Inferior parietal cortex (tissue), 1 donor: ENCODE measurements around the gene ZDHHC11B.
"Not testable (repeated sequence)": the region's sequence is repeated elsewhere in the genome, so short reads cannot be mapped to it uniquely, and the experiment has no call there.

ENCODE experiments used
- DNase-seq: peaks from one replicate; pipeline ENCODE4 v3.0.0-alpha.2; 2016; ENCODE audit errors: extremely low spot score

Gene ZDHHC11B

GRCh38 chr5:784428-785177, at the start of gene ZDHHC11B:
ZDHHC11B (minus strand) TSS chr5:784729; CDS start chr5:766919, 17,810 bp downstream.
- DNase-seq, result peak; percentile 86

- DNase-seq, result not testable (repeated sequence)
Measured at GRCh38 chr5:834013-834412, 49.5 kb upstream of the ZDHHC11B start.

GRCh38 chr5:828194-828593, 43.7 kb upstream of the ZDHHC11B start:
- DNase-seq, result not testable (repeated sequence)

- DNase-seq, result not testable (repeated sequence)
Measured at GRCh38 chr5:825544-825943, 41.0 kb upstream of the ZDHHC11B start.

DNA sequence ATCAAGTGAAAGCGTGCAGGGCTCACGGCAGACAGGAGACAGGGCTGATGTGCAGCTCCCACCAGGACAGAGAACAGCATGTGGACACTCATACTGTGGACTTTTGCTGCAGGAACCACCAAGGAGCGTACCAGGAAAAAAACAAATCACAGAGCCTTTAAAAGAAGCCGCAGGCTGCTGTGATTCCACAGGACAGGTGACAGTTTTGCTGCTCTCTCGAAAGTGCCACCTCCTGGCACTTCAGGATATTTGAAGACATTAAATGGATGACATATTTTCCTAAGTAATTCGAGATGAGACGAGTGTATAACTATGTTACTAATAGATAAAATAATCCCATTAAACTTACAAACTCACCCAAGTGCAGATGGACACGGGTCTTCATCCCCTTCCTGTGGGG, 37.0 kb upstream of the ZDHHC11B start:
- DNase-seq, result no peak

DNA sequence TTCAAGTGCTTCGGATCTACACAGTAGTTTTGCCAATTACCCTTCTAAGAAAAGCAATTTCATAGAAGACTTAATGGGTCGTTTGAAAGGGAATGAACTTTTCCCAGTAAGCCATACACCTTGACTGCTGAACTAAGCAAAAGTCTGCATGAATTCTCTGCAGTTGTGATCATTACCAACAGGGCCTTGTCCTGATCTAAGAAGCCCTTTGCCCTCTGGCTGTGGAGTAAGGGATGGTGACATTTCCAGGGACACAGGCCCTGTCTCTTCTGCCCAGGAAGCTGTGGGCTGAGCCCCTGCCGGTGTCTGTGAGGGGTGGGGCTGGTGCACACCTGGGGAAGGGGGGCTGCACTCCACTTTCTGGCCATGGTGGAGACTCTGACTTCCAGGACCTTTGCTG, 35.7 kb upstream of the ZDHHC11B start:
- DNase-seq, result no peak

GRCh38 chr5:819078-819477, 34.5 kb upstream of the ZDHHC11B start:
- DNase-seq, result no peak

DNA sequence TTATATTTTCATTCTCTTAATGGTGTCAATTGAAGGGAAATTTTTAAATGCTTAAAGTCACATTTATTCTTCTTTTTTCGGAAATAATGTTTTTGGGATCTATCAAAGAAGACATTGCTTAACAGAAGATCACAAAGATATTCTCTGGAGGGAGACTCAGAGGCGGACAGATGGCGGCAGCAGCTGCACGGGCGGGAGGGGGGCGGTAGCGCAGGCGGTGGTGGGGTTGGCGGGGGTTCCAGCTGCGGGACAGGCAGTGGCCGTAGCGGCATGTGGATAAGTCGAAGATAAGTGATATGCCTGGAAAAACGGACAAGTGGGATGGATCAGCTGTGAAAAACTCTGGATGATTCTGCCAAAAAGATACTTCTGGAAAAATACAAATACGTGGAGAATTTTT, 31.6 kb upstream of the ZDHHC11B start:
- DNase-seq, result no peak

DNA sequence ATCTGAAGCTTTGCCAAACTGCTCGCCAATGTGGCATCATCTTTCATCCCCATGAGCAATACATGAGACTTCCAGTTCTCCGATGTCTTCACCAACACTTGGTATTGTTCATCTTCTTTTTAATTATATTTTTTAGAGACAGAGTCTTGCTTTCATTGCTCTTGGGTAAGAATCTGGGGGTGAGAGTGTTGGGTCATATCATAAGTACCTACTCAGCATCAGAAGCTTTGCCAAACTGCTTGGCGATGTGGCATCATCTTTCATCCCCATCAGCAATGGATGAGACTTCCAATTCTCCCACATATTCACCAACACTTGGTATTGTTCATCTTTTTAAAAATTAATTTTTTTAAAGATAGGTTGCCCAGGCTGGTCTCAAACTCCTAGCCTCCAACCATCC, 30.9 kb upstream of the ZDHHC11B start:
- no peak for DNase-seq

DNA sequence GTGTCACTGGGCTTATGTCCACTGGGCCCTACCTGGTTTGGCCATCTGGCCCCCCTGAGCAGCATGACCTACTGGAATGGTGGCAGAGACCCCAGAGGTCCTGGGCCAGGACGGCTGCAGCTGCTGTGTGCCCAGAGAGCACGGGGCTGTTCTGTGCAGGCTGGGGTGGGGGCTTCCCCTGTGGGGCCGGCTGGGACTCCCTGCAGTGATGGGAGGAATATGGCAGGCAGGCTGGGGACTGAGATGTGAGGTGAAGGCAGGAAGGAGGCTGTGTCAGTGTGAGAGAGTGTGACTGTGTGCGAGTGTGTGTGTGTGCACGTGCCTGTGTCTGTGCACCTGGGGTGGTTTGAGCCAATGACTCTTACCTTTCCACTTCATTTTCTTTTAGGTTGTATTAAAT, 29.0 kb upstream of the ZDHHC11B start:
- DNase-seq, result not testable (repeated sequence)

DNA sequence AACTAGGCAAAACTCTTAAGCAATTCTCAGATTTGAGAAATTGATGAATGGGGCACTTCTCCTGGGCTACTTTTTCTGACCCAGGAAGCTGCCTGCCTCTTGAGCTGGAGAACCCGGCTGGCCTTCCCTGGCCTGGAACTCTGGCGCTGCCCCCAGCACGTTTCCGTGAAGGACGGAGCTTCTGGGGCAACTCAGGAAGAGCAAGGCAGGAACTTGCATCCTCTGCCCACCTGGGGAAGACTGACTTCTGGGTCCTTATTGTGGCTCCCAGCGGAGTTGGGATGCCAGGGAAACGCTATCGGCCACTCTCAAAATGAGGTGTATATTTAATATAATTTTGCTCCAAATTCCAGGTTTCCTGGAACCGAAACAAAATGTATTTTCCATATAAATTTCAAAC, 26.9 kb upstream of the ZDHHC11B start:
- not testable (repeated sequence) for DNase-seq

- not testable (repeated sequence) for DNase-seq
Measured at GRCh38 chr5:807719-808514, 23.4 kb upstream of the ZDHHC11B start.

DNA sequence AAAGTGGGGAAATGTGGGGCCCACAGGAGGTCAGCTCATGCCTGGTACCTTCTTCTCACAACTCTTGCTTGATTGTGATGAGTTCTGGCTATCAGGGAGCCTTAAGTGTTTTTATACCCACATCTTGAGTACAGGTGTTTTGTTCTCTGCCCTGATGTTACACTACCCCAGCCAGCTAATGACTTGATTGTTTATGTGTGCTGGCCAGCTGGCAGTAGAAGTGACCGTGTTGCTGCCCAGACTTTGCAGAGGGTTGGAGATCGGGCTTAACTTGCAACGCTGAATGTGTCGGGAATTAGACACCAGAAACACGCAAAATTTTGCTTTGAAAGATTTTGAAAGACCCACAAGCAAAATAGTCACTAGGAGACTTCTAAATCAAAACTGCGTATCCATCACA, 16.9 kb upstream of the ZDHHC11B start:
- no peak for DNase-seq

GRCh38 chr5:801055-801454, 16.5 kb upstream of the ZDHHC11B start:
- not testable (repeated sequence) for DNase-seq

DNA sequence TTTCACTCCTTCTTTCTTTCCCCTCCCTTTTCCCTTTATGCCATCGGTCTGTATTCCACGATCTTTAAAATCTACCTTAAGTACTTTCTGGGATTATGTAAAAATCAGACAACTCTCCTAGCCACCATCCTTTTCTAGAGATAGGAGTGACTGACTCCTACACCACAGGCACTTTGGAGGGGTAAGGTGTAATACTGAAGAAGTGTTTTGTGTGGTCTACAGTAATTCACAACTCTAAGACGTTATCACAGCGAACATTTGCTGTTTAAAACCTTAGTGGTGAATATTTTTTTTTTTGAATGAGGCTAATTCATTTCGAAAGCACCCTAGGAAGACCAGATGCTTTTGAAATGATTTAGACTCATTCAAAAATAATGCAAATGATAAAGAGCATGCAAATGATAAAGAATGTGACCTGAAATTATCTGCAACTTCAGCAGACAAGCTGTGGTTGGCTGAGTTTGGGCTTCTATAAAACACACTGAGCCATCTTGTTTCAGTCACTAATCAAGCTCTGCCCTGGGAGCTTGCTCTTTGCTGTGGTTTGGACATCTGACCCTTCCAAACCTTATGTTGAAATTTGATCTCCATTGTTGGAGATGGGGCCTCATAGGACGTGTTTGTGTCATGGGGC, 14.1 kb upstream of the ZDHHC11B start:
- not testable (repeated sequence) for DNase-seq

- not testable (repeated sequence) for DNase-seq
Measured at GRCh38 chr5:797986-798385, 13.5 kb upstream of the ZDHHC11B start.

DNA sequence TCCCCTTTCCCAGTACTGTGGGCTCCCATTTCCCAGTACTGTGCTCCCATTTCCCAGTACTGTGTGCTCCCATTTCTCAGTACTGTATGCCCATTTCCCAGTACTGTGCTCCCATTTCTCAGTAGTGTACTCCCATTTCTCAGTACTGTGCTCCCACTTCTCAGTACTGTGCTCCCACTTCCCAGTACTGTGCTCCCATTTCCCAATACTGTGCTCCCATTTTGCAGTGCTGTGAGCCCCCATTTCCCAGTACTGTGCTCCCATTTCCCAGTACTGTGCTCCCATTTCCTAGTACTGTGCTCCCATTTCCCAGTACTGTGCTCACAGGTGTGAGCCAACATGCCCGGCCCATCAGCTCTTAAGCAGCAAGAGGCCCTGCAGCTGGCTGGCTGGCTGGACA, 11.3 kb upstream of the ZDHHC11B start:
- not testable (repeated sequence) for DNase-seq

GRCh38 chr5:794948-795347, 10.4 kb upstream of the ZDHHC11B start:
- DNase-seq, result not testable (repeated sequence)

GRCh38 chr5:788703-789102, 4.2 kb upstream of the ZDHHC11B start:
- DNase-seq, result not testable (repeated sequence)

GRCh38 chr5:787857-788233, 3.3 kb upstream of the ZDHHC11B start:
- DNase-seq, result not testable (repeated sequence)

GRCh38 chr5:787224-787856, 2.8 kb upstream of the ZDHHC11B start:
- DNase-seq, result not testable (repeated sequence)

- DNase-seq, result not testable (repeated sequence)
Measured at GRCh38 chr5:785181-785705, 714 bp upstream of the ZDHHC11B start.
